B cell (primary cell): Measurements from ENCODE around the gene RGS11. TPM values are rescaled to one million over a fixed set of nuclear protein-coding genes. Genes with fewer than 3 reads are reported as not detected.

Experiments
- ATAC-seq: fragments of 200-7000 bp; cut with Tn5 transposase; one replicate; pipeline ENCODE4 v1.10.0; 2021; ENCODE audit warnings: low read depth, mild to moderate bottlenecking, moderate number of reproducible peaks, moderate library complexity
- CTCF ChIA-PET: fragments of 350-600 bp; sonication (Branson Sonifier 250); formaldehyde crosslinking; loops from one replicate; lab custom pipeline; 2021; ENCODE audit warnings: antibody characterized with exemption, inconsistent platforms; lab: Charles Lee
- POLR2A ChIA-PET: fragments of 350-600 bp; sonication (Branson Sonifier 250); formaldehyde crosslinking; loops from one replicate; lab custom pipeline; 2021; ENCODE audit warnings: antibody characterized with exemption; lab: Charles Lee
- DNase-seq: peaks from one replicate; pipeline ENCODE4 v3.0.0; 2013
- H2AFZ ChIP-seq: 2 replicates; pipeline ENCODE4 v1.6.1; 2012; ENCODE audit warnings: mild to moderate bottlenecking, low read depth, low read length; ENCODE audit not compliant: insufficient read depth, poor library complexity, severe bottlenecking
- H3K27ac ChIP-seq, 2 donors: 1 replicate in 1 of 2; 2 replicates in 1 of 2; pipeline ENCODE4 v1.5.1; 2012 to 2013; ENCODE audit warnings: low read length in 2 of 2, mild to moderate bottlenecking in 2 of 2, moderate library complexity in 1 of 2
- H3K27me3 ChIP-seq, 4 experiments: fragments of 200-600 bp in 1 of 4; sonication (generic) in 1 of 4; replicated peaks in 1 of 4; 1 replicate in 2 of 4; 2 replicates in 2 of 4; pipeline versions ENCODE4 v1.6.1 to v1.7.0; 2013 to 2016; ENCODE audit warnings: low read length in 3 of 4, mild to moderate bottlenecking in 2 of 4, mixed read lengths in 1 of 4, moderate library complexity in 1 of 4; ENCODE audit not compliant: insufficient read depth in 4 of 4, control insufficient read depth in 3 of 4; ENCODE audit errors: control extremely low read depth in 1 of 4
- H3K36me3 ChIP-seq, 2 experiments: replicated peaks in 1 of 2; 1 replicate in 1 of 2; 2 replicates in 1 of 2; pipeline versions ENCODE4 v1.6.1 to v1.7.1; 2013; ENCODE audit warnings: low read length in 1 of 2; ENCODE audit not compliant: insufficient read depth in 2 of 2, control insufficient read depth in 1 of 2; ENCODE audit errors: control extremely low read depth in 1 of 2, extremely low read depth in 1 of 2
- H3K4me1 ChIP-seq, 2 donors: fragments of 200-600 bp in 1 of 2; sonication (generic) in 1 of 2; 1 replicate in 1 of 2; 2 replicates in 1 of 2; pipeline versions ENCODE4 v1.5.1 to v1.6.1; 2013 to 2017; ENCODE audit warnings: low read length in 2 of 2; ENCODE audit not compliant: control insufficient read depth in 2 of 2, insufficient read depth in 2 of 2
- H3K4me2 ChIP-seq: replicated peaks from 2 replicates; pipeline ENCODE3; 2012; ENCODE audit warnings: mild to moderate bottlenecking, low read depth, low read length; ENCODE audit not compliant: poor library complexity, severe bottlenecking
- H3K4me3 ChIP-seq, 5 experiments: fragments of 200-600 bp in 1 of 5; sonication (generic) in 1 of 5; 1 replicate in 3 of 5; 2 replicates in 2 of 5; pipeline versions ENCODE4 v1.5.1 to v1.7.0; 2011 to 2016; ENCODE audit warnings: low read length in 4 of 5, mild to moderate bottlenecking in 4 of 5, low read depth in 2 of 5, control low read depth in 1 of 5, moderate library complexity in 1 of 5; ENCODE audit not compliant: insufficient read depth in 1 of 5; ENCODE audit errors: control extremely low read depth in 1 of 5, extremely low read depth in 1 of 5
- H3K79me2 ChIP-seq: fragments of 200-600 bp; sonication (generic); one replicate; pipeline ENCODE4 v1.6.0; 2016; ENCODE audit warnings: low read length; ENCODE audit not compliant: control insufficient read depth, insufficient read depth
- H3K9ac ChIP-seq: fragments of 200-600 bp; sonication (generic); 2 replicates; pipeline ENCODE4 v1.6.1; 2017; ENCODE audit warnings: mild to moderate bottlenecking, low read length, moderate library complexity
- H3K9me3 ChIP-seq, 3 donors: one replicate each; pipeline versions ENCODE4 v1.6.1 to v1.7.1; 2013; ENCODE audit warnings: low read length in 2 of 3; ENCODE audit not compliant: control insufficient read depth in 2 of 3, insufficient read depth in 1 of 3; ENCODE audit errors: control extremely low read depth in 1 of 3
- H4K20me1 ChIP-seq: 2 replicates; pipeline ENCODE4 v1.6.0; 2012; ENCODE audit warnings: mild to moderate bottlenecking, low read length; ENCODE audit not compliant: insufficient read depth, control insufficient read depth, poor library complexity, severe bottlenecking
- H3K27ac Mint-ChIP-seq: one replicate; pipeline ENCODE4 v1.8.0; 2021; ENCODE audit warnings: mixed read lengths
- H3K27me3 Mint-ChIP-seq: one replicate; pipeline ENCODE4 v1.8.0; 2021; ENCODE audit warnings: mixed read lengths
- H3K4me1 Mint-ChIP-seq: one replicate; pipeline ENCODE4 v1.8.0; 2021; ENCODE audit warnings: mixed read lengths
- H3K4me3 Mint-ChIP-seq: one replicate; pipeline ENCODE4 v1.8.0; 2021; ENCODE audit warnings: mixed read lengths
- H3K9me3 Mint-ChIP-seq: one replicate; pipeline ENCODE4 v1.8.0; 2022; ENCODE audit warnings: mixed read lengths; ENCODE audit not compliant: insufficient read depth
- EZH2 ChIP-seq: IDR thresholded peaks from 2 replicates; pipeline ENCODE4 v1.6.1; 2012; ENCODE audit warnings: borderline replicate concordance, low read depth, mild to moderate bottlenecking, moderate library complexity, low read length; ENCODE audit not compliant: insufficient read depth, poor library complexity, severe bottlenecking
- WGBS: methylation state at CpG from one replicate; pipeline ENCODE4 v1.1.5; 2013; ENCODE audit warnings: missing lambda C conversion rate; ENCODE audit not compliant: insufficient coverage; 5-methylcytosine and 5-hydroxymethylcytosine counted together
- intact Hi-C: fragments of 100-400 bp; cut with micrococcal nuclease; formaldehyde crosslinking; loops from one replicate; pipeline ENCODE4 v1.10.0; 2022
- polyA plus RNA-seq: library from polyadenylated mRNA; depleted of rRNA; stranded (reverse); fragments of >200 nt; gene quantifications from 2 replicates; pipeline ENCODE4 v1.2.3, GENCODE V29; 2012
- total RNA-seq, 2 donors: library from RNA; stranded (reverse); fragments of 120-200 nt in 1 of 2; gene quantifications; 1 replicate in 1 of 2; 2 replicates in 1 of 2; pipeline versions ENCODE4 v1.2.3 to v1.2.4, GENCODE V29; 2013 to 2022
- TF ChIP-seq, protein P1 (sequence below): fragments of 200-600 bp; IDR thresholded peaks from one replicate; pipeline ENCODE4 v1.8.0; 2022; ENCODE audit warnings: antibody characterized with exemption, mild to moderate bottlenecking

RGS11 gene
- total and polyA plus RNA-seq, 2 donors (not counting 1 experiment from before 2014, with no cell fraction given): 0.39 TPM; not detected in 1

DNA sequence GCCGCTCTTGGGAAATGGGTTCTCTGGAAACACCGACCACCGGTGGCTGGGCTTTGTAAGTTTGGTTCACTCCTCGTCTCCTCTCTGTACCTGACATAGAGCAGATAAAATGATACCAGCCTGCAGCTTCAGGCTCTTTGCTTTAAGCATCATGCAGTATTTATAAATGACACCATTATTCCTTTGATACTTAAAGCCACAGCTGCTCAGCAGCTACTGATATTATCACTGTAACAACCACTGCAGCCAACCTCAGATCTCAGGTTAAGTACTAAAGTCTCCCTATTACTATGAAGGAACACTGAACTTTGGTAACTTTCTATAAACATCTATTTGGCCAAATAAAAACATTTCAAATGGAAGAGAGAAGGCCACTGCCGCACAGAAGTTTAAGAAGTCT lies 41.8 kb upstream of the RGS11 start:
- ATAC-seq (no peak), DNase-seq (no peak)
- Histone ChIP-seq H2AFZ (no peak overlapping the region), H3K27ac (no peak overlapping the region), H3K9me3 (no peaks in the 10 kb centered on the region), H3K36me3 (peaks cover 2 to 38% of the 10 kb centered on the region in 2 experiments), H3K79me2 (peaks cover 79% of the 10 kb centered on the region), H3K4me2 (no peak overlapping the region), H3K4me1 (no peaks in the 10 kb centered on the region), H3K27me3 (no peaks in the 10 kb centered on the region), H3K4me3 (no peak overlapping the region), H3K9ac (no peak overlapping the region), H4K20me1 (peaks cover 90% of the 10 kb centered on the region)
- TF ChIP-seq, protein P1, sequence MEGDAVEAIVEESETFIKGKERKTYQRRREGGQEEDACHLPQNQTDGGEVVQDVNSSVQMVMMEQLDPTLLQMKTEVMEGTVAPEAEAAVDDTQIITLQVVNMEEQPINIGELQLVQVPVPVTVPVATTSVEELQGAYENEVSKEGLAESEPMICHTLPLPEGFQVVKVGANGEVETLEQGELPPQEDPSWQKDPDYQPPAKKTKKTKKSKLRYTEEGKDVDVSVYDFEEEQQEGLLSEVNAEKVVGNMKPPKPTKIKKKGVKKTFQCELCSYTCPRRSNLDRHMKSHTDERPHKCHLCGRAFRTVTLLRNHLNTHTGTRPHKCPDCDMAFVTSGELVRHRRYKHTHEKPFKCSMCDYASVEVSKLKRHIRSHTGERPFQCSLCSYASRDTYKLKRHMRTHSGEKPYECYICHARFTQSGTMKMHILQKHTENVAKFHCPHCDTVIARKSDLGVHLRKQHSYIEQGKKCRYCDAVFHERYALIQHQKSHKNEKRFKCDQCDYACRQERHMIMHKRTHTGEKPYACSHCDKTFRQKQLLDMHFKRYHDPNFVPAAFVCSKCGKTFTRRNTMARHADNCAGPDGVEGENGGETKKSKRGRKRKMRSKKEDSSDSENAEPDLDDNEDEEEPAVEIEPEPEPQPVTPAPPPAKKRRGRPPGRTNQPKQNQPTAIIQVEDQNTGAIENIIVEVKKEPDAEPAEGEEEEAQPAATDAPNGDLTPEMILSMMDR: no peak
- no peak for TF ChIP-seq EZH2
- no peaks in the 10 kb centered on the region for H3K27me3 Mint-ChIP-seq
- intact Hi-C loops: no loop called here
- H3K27ac Mint-ChIP-seq: no peak overlapping the region
- peaks cover 11% of the 10 kb centered on the region for H3K4me1 Mint-ChIP-seq
- CTCF ChIA-PET: no interaction called here
- H3K9me3 Mint-ChIP-seq: no peaks in the 10 kb centered on the region
- H3K4me3 Mint-ChIP-seq: no peak overlapping the region
- WGBS: 100% methylated on average over 5 of the region's 5 CpGs
- POLR2A ChIA-PET: no interaction called here

DNA sequence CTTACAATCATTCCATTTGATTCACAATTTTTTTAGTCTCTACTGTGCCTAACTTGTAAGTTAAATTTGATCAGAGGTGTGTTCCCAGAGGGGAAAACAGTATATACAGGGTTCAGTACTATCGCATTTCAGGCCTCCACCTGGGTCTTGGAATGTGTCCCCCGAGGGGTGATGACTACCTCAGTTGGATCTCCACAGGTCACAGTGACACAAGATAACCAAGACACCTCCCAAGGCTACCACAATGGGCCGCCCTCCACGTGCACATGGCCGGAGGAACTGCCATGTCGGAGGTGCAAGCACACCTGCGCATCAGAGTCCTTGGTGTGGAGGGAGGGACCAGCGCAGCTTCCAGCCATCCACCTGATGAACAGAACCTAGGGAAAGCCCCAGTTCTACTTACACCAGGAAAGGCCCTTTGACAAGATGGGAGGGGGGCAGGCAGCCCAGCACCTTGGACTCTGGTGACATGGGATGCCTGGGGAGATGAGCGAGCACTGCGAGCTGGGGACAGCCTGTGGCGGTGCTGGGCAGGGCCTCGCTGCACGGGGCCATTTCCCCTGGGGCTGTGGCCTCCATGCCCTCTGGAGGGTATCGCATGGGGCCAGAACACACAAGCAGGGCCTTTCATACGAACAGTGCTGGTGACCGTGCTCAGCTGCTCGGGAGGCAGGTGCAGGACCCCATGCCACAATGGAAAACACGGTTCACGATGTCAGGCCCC lies 41.2 kb upstream of the RGS11 start:
- no peak overlapping the region for H3K4me3 Mint-ChIP-seq
- H3K27me3 ChIP-seq: no peaks in the 10 kb centered on the region
- no peaks in the 10 kb centered on the region for H3K9me3 ChIP-seq
- no peak overlapping the region for H3K4me2 ChIP-seq
- 94% methylated on average over 17 of the region's 19 CpGs for whole genome bisulfite sequencing
- no peak overlapping the region for H3K27ac Mint-ChIP-seq
- intact Hi-C loops: no loop called here
- no peak overlapping the region for H3K9ac ChIP-seq
- TF ChIP-seq, protein P1: no peak
- TF ChIP-seq EZH2: no peak
- peaks cover 11% of the 10 kb centered on the region for H3K4me1 Mint-ChIP-seq
- H3K4me3 ChIP-seq: no peak overlapping the region
- DNase-seq: no peak
- POLR2A ChIA-PET: no interaction called here
- peaks cover 84% of the 10 kb centered on the region for H3K79me2 ChIP-seq
- CTCF ChIA-PET: no interaction called here
- H3K27me3 Mint-ChIP-seq: no peaks in the 10 kb centered on the region
- no peak for ATAC-seq
- H3K36me3 ChIP-seq: peaks cover 1 to 45% of the 10 kb centered on the region in 2 experiments
- no peak overlapping the region for H3K27ac ChIP-seq
- no peak overlapping the region for H2AFZ ChIP-seq
- peaks cover 89% of the 10 kb centered on the region for H4K20me1 ChIP-seq
- H3K9me3 Mint-ChIP-seq: no peaks in the 10 kb centered on the region
- no peaks in the 10 kb centered on the region for H3K4me1 ChIP-seq
